ENCODE results near the gene MRPS33. TPM values are rescaled to one million over a fixed set of nuclear protein-coding genes. Genes with fewer than 3 reads are reported as not detected.
"Not testable (repeated sequence)": the region's sequence is repeated elsewhere in the genome, so short reads cannot be mapped to it uniquely, and the experiment has no call there.

Gene MRPS33
- total and polyA plus RNA-seq, 9 donors: 20.0 to 82.1 (median 42.1) TPM

DNA sequence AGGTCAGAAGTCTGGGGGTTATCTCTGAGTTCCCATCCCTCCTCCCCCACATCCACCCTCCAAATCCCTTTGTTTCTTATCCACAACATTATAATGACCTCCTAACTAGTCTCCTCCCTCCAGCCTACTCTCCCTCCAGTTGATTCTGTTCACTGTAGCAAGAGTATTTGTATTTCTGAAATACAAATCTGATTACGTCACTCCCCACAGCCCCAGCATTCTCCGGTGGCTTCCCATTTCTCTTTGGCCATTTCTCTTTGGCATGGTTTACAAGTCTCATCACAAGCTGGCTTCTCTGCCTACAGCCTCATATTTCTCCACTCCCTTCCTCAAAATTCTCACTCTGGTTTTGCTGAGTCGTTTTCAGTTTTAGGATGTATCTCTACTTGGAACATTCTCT is 24.6 kb upstream of the MRPS33 start:
- Histone ChIP-seq H3K27me3 (no peaks in the 10 kb centered on the region), H3K36me3 (no peaks in the 10 kb centered on the region), H3K4me1 (ENCODE audit: insufficient read depth) (no peaks in the 10 kb centered on the region), H3K27ac (no peak overlapping the region), H3K9me3 (no peaks in the 10 kb centered on the region), H3K4me3 (no peak overlapping the region)
- 57 to 76% (median 59%) methylated on average over 3 of the region's 3 CpGs for WGBS, 3 donors
- TF ChIP-seq EP300 (IDR thresholded peaks at IDR 0.05) (no peak), POLR2A (IDR thresholded peaks at IDR 0.05) (no peak)
- TF ChIP-seq, protein P1, sequence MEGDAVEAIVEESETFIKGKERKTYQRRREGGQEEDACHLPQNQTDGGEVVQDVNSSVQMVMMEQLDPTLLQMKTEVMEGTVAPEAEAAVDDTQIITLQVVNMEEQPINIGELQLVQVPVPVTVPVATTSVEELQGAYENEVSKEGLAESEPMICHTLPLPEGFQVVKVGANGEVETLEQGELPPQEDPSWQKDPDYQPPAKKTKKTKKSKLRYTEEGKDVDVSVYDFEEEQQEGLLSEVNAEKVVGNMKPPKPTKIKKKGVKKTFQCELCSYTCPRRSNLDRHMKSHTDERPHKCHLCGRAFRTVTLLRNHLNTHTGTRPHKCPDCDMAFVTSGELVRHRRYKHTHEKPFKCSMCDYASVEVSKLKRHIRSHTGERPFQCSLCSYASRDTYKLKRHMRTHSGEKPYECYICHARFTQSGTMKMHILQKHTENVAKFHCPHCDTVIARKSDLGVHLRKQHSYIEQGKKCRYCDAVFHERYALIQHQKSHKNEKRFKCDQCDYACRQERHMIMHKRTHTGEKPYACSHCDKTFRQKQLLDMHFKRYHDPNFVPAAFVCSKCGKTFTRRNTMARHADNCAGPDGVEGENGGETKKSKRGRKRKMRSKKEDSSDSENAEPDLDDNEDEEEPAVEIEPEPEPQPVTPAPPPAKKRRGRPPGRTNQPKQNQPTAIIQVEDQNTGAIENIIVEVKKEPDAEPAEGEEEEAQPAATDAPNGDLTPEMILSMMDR (IDR thresholded peaks at IDR 0.05): no peak
- intact Hi-C loops (cut with DNase I): no loop called here
- DNase-seq: no peak

DNA sequence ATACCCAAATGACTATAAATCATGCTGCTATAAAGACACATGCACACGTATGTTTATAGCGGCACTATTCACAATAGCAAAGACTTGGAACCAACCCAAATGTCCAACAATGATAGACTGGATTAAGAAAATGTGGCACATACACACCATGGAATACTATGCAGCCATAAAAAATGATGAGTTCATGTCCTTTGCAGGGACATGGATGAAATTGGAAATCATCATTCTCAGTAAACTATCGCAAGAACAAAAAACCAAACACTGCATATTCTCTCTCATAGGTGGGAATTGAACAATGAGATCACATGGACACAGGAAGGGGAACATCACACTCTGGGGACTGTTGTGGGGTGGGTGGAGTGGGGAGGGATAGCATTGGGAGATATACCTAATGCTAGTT is 23.3 kb upstream of the MRPS33 start:
- H3K36me3 ChIP-seq; DNase-seq; intact Hi-C loops (cut with DNase I); H3K4me3 ChIP-seq; H3K27me3 ChIP-seq; H3K9me3 ChIP-seq; H3K27ac ChIP-seq; H3K4me1 ChIP-seq (ENCODE audit: insufficient read depth): not testable (repeated sequence)
- WGBS, 3 donors: 91 to 100% (median 92%) methylated on average over 3 of the region's 3 CpGs

DNA sequence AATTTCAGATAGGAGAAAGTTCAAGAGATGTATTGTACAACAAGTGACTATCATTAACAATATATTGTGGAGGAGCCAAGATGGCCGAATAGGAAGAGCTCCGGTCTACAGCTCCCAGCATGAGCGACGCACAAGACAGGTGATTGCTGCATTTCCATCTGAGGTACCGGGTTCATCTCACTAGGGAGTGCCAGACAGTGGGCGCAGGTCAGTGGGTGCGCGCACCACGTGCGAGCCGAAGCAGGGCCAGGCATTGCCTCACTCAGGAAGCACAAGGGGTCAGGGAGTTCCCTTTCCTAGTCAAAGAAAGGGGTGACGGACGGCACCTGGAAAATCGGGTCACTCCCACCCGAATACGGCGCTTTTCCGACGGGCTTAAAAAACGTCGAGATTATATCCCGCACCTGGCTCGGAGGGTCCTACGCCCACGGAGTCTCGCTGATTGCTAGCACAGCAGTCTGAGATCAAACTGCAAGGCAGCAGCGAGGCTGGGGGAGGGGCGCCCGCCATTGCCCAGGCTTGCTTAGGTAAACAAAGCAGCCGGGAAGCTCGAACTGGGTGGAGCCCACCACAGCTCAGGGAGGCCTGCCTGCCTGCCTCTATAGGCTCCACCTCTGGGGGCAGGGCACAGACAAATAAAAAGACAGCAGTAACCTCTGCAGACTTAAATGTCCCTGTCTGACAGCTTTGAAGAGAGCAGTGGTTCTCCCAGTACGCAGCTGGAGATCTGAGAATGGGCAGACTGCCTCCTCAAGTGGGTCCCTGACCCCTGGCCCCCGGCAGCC is 18.0 kb upstream of the MRPS33 start:
- 66 to 78% (median 72%) methylated on average over 30 to 31 of the region's 33 CpGs for WGBS, 3 donors

DNA sequence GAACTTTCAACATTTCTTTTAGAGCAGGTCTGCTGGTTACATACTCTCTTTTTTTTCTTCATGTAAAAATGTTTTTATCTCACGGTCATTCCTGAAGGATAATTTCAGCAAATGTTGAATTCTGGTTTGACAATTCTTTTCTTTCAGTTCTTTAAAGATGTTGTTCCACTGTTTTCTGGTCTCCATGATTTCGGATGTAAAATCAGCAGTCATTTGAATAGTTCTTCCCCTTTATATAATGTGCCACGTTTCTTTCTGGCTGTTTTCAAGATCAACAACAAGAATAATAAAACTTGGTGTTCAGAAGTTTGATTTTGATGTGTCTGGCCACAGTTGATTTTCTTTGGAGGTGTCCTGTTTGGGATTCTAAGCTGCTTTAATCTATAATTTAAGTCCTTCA is 14.0 kb upstream of the MRPS33 start:
- intact Hi-C loops (cut with DNase I): no loop called here
- TF ChIP-seq EP300 (IDR thresholded peaks at IDR 0.05) (no peak), POLR2A (IDR thresholded peaks at IDR 0.05) (no peak)
- TF ChIP-seq, protein P1 (IDR thresholded peaks at IDR 0.05): no peak
- Histone ChIP-seq H3K9me3 (no peaks in the 10 kb centered on the region), H3K36me3 (no peaks in the 10 kb centered on the region), H3K4me1 (ENCODE audit: insufficient read depth) (no peaks in the 10 kb centered on the region), H3K4me3 (no peak overlapping the region), H3K27me3 (no peaks in the 10 kb centered on the region), H3K27ac (no peak overlapping the region)
- WGBS, 3 donors: 70 to 83% (median 74%) methylated on average over 3 of the region's 3 CpGs
- DNase-seq: no peak

More for the DNA sequence above, 18.0 kb upstream of the MRPS33 start:
- H3K36me3 ChIP-seq; DNase-seq; H3K4me3 ChIP-seq; H3K9me3 ChIP-seq; H3K27ac ChIP-seq; H3K4me1 ChIP-seq (ENCODE audit: insufficient read depth); intact Hi-C loops (cut with DNase I); H3K27me3 ChIP-seq: not testable (repeated sequence)

DNA sequence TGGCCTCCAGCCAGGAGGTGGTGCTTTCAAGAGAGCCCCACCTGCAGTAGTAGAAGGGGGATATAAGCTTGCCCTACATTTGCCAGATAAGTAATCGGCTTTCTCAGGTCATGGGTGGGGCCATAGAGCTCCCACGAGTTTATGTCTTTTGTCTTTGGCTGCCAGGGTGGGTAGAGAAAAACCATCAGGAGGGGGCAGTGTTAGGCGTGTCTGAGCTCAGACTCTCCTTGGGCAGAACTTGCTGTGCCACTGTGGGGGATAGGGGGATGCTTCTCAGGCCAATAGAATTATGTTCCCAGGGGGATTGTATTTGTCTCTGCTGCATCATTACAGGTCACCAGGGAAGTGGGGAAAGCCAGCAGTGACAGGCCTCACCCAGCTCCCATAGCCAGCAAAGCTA is 12.3 kb upstream of the MRPS33 start:
- intact Hi-C loops (cut with DNase I): no loop called here
- Histone ChIP-seq H3K4me1 (ENCODE audit: insufficient read depth) (no peaks in the 10 kb centered on the region), H3K9me3 (no peaks in the 10 kb centered on the region), H3K27ac (no peak overlapping the region), H3K27me3 (no peaks in the 10 kb centered on the region), H3K36me3 (no peaks in the 10 kb centered on the region), H3K4me3 (no peak overlapping the region)
- 57 to 65% (median 62%) methylated on average over 3 of the region's 3 CpGs for WGBS, 3 donors
- DNase-seq: no peak
- TF ChIP-seq POLR2A (IDR thresholded peaks at IDR 0.05) (no peak), EP300 (IDR thresholded peaks at IDR 0.05) (no peak)
- TF ChIP-seq, protein P1 (IDR thresholded peaks at IDR 0.05): no peak
